ENCODE results near the gene EPHA8.

The EPHA8 gene

DNA sequence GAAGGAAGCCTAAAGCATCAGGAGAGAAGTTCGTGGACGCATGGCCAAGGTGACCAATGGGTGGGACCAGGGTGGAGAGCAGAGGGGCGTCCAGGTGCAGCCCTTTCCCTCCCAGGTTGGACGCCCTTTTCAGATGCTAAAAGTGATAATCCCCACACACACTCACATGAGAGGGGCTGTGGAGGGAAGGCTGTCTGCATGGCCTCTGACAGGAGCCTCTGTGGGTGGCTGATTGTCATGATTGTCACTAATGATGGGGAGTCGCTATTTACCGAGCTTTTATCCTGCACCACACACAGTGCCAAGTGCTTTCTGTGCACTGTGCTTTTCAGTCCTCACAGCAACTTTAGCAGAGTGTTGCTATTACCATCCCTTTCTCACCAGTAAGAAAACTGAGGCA is 46.0 kb downstream of the EPHA8 start:
- no peak for DNase-seq (ENCODE audit: extremely low spot score)
- ChIA-PET POLR2A (no interaction called here), CTCF (no interaction called here)
- TF ChIP-seq CTBP1 (IDR thresholded peaks at IDR 0.05; ENCODE audit: borderline replicate concordance) = no peak
- TF ChIP-seq ZNF384 (IDR thresholded peaks at IDR 0.05) = no peak
- TF ChIP-seq FOXA1 (IDR thresholded peaks at IDR 0.05) = no peak
- no peak for TF ChIP-seq FOXK2 (IDR thresholded peaks at IDR 0.05)
- TF ChIP-seq LEF1 (IDR thresholded peaks at IDR 0.05; ENCODE audit: borderline replicate concordance) = no peak
- TF ChIP-seq BHLHE40 (IDR thresholded peaks at IDR 0.05; ENCODE audit: borderline replicate concordance) = no peak
- no peak for TF ChIP-seq SP1 (IDR thresholded peaks at IDR 0.05)
- TF ChIP-seq ARNT (IDR thresholded peaks at IDR 0.05) = no peak
- TF ChIP-seq TARDBP (IDR thresholded peaks at IDR 0.05) = no peak
- TF ChIP-seq L3MBTL2 (conservative IDR thresholded peaks at IDR 0.05) = no peak
- TF ChIP-seq NFRKB (IDR thresholded peaks at IDR 0.05) = no peak
- TF ChIP-seq ELF4 (IDR thresholded peaks at IDR 0.05) = no peak
- no peak for TF ChIP-seq FOXM1 (IDR thresholded peaks at IDR 0.05; ENCODE audit: borderline replicate concordance)
- TF ChIP-seq, protein P1, sequence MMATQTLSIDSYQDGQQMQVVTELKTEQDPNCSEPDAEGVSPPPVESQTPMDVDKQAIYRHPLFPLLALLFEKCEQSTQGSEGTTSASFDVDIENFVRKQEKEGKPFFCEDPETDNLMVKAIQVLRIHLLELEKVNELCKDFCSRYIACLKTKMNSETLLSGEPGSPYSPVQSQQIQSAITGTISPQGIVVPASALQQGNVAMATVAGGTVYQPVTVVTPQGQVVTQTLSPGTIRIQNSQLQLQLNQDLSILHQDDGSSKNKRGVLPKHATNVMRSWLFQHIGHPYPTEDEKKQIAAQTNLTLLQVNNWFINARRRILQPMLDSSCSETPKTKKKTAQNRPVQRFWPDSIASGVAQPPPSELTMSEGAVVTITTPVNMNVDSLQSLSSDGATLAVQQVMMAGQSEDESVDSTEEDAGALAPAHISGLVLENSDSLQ (IDR thresholded peaks at IDR 0.05) = no peak
- TF ChIP-seq SUZ12 (IDR thresholded peaks at IDR 0.05) = no peak
- no peak for TF ChIP-seq HDGF (IDR thresholded peaks at IDR 0.05; ENCODE audit: borderline replicate concordance)

DNA sequence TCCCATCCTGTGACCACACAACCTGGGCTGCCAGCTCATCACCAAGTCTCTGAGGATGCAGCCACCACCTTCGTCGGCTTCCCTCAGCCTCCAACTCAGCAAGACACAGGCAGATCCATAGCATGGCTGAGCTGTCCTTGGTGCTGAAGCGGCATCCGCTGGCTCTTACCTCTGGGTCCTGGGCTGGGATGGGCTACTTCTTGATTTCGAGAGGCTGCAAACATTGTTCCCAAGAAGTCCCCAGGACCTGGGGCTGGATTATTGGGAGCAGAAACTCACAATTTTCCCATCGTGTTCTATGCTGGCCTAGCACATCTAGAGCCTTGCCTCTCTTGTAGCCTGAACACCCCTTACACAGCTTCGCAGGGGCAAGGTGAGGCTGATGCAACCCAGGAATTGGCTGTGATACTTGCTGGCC is 48.2 kb downstream of the EPHA8 start:
- DNase-seq (ENCODE audit: extremely low spot score) = peak; percentile 68
- ChIA-PET CTCF (interaction anchor here (0.6 kb wide), 1 partner anchor 10 kb away, joined by 3 read pairs; no protein-coding TSS in a partner anchor), POLR2A (no interaction called here)
- TF ChIP-seq HDGF (IDR thresholded peaks at IDR 0.05; ENCODE audit: borderline replicate concordance) = no peak
- TF ChIP-seq ELF4 (IDR thresholded peaks at IDR 0.05) = no peak
- no peak for TF ChIP-seq FOXM1 (IDR thresholded peaks at IDR 0.05; ENCODE audit: borderline replicate concordance)
- TF ChIP-seq SP1 (IDR thresholded peaks at IDR 0.05) = no peak
- TF ChIP-seq TARDBP (IDR thresholded peaks at IDR 0.05) = no peak
- no peak for TF ChIP-seq CTBP1 (IDR thresholded peaks at IDR 0.05; ENCODE audit: borderline replicate concordance)
- TF ChIP-seq, protein P1 (IDR thresholded peaks at IDR 0.05) = no peak
- TF ChIP-seq ZNF384 (IDR thresholded peaks at IDR 0.05) = no peak
- TF ChIP-seq BHLHE40 (IDR thresholded peaks at IDR 0.05; ENCODE audit: borderline replicate concordance) = no peak
- TF ChIP-seq FOXA1 (IDR thresholded peaks at IDR 0.05) = no peak
- no peak for TF ChIP-seq L3MBTL2 (conservative IDR thresholded peaks at IDR 0.05)
- TF ChIP-seq SUZ12 (IDR thresholded peaks at IDR 0.05) = no peak
- TF ChIP-seq LEF1 (IDR thresholded peaks at IDR 0.05; ENCODE audit: borderline replicate concordance) = no peak
- TF ChIP-seq FOXK2 (IDR thresholded peaks at IDR 0.05) = no peak
- TF ChIP-seq ARNT (IDR thresholded peaks at IDR 0.05) = no peak
- no peak for TF ChIP-seq NFRKB (IDR thresholded peaks at IDR 0.05)

DNA sequence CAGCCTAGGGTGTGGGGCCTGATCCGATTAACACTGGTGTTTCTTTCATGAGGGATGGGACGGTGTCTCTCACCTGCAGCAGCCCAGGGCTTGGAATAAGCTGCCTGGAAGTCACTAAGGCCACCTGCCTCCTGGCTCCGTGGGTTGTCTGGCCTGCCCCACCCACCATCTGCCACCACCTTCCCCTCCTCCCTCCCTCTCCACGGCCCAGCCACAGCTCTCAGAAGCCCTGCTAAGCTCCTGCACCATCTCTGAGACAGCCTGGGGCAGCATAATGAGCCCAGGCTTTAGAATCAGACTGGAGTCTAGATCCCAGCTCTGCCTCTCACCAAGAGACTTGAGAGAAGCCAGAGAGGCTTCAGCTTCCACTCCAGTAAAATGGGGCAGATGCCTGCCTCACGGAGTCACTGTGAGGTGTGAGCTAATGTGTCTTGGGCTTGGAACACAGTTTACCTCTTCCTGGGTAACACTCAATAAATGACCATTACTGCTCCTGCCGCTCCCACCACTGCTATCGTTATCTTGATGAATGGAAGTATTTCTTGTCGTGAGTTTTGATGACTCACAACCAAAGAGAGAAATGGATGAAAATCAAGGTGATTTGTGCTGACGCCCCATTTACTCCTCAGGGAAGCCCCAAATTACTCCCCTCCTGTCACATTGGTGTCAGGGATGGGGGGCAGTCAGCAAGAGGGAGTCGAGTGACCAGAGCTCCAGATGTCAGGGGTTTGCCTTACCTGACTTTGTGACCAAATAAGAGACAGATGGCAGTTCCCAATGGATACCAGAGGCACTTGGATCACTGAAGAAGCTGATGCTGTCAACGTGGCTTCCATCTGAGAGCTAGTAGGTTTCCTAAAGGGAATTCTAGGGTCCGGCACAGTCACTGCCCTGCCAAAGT is 49.6 kb downstream of the EPHA8 start:
- ChIA-PET POLR2A (no interaction called here), CTCF (no interaction called here)
- TF ChIP-seq ZNF384 (IDR thresholded peaks at IDR 0.05) = no peak
- DNase-seq (ENCODE audit: extremely low spot score) = no peak

DNA sequence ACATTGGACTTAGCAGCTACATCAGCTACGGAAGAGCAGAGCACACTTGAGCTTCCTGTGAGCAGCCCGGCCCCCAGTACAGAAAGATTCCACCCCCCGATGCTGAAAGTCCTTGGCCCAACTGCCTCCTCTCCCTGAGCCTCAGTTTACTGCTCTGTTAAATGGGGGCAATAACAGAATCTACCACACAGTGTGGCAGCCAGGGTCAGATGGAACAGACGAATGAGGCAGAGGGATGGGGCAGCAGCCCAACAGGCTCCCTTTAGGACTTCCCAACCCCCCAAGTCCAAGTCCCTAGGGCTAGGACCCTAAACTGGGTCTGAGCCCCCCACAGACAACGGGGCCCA is 50.3 kb downstream of the EPHA8 start:
- ChIA-PET CTCF (no interaction called here), POLR2A (no interaction called here)
- TF ChIP-seq TARDBP (IDR thresholded peaks at IDR 0.05) (no peak), FOXM1 (IDR thresholded peaks at IDR 0.05; ENCODE audit: borderline replicate concordance) (no peak), LEF1 (IDR thresholded peaks at IDR 0.05; ENCODE audit: borderline replicate concordance) (no peak), CTBP1 (IDR thresholded peaks at IDR 0.05; ENCODE audit: borderline replicate concordance) (no peak), BHLHE40 (IDR thresholded peaks at IDR 0.05; ENCODE audit: borderline replicate concordance) (no peak), HDGF (IDR thresholded peaks at IDR 0.05; ENCODE audit: borderline replicate concordance) (no peak), ARNT (IDR thresholded peaks at IDR 0.05) (no peak), FOXA1 (IDR thresholded peaks at IDR 0.05) (no peak), ZNF384 (IDR thresholded peaks at IDR 0.05) (no peak), L3MBTL2 (conservative IDR thresholded peaks at IDR 0.05) (no peak), SUZ12 (IDR thresholded peaks at IDR 0.05) (no peak), SP1 (IDR thresholded peaks at IDR 0.05) (no peak), FOXK2 (IDR thresholded peaks at IDR 0.05) (no peak), ELF4 (IDR thresholded peaks at IDR 0.05) (no peak)
- TF ChIP-seq, protein P1 (IDR thresholded peaks at IDR 0.05) = no peak
- no peak for DNase-seq (ENCODE audit: extremely low spot score)

DNA sequence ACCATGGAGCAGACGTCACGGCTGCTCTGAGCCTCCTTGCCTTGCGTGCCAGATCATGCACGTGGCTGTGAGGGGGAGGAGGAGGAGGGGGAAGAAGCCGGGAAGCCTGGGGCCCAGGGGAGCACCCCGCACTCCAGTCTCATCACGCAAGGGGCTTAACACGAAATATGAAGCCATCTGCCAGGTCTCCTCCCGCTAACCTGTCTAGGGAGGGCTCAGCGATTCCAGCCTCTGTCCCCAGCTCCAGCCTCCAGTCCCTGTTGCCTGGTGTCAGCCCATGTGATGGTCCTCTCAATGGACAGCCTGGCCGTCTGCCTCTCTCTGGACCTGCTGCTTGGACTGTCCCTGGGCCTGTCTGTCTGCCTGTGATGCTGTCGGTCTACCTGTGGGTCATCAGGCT is 50.7 kb downstream of the EPHA8 start:
- ChIA-PET POLR2A (no interaction called here), CTCF (no interaction called here)
- TF ChIP-seq SUZ12 (IDR thresholded peaks at IDR 0.05) = no peak
- no peak for TF ChIP-seq LEF1 (IDR thresholded peaks at IDR 0.05; ENCODE audit: borderline replicate concordance)
- TF ChIP-seq NFRKB (IDR thresholded peaks at IDR 0.05) = no peak
- TF ChIP-seq, protein P1 (IDR thresholded peaks at IDR 0.05) = no peak
- no peak for TF ChIP-seq ARNT (IDR thresholded peaks at IDR 0.05)
- no peak for TF ChIP-seq HDGF (IDR thresholded peaks at IDR 0.05; ENCODE audit: borderline replicate concordance)
- no peak for TF ChIP-seq ELF4 (IDR thresholded peaks at IDR 0.05)
- TF ChIP-seq TARDBP (IDR thresholded peaks at IDR 0.05) = no peak
- TF ChIP-seq FOXA1 (IDR thresholded peaks at IDR 0.05) = no peak
- no peak for TF ChIP-seq FOXK2 (IDR thresholded peaks at IDR 0.05)
- TF ChIP-seq L3MBTL2 (conservative IDR thresholded peaks at IDR 0.05) = no peak
- no peak for TF ChIP-seq ZNF384 (IDR thresholded peaks at IDR 0.05)
- TF ChIP-seq BHLHE40 (IDR thresholded peaks at IDR 0.05; ENCODE audit: borderline replicate concordance) = no peak
- TF ChIP-seq CTBP1 (IDR thresholded peaks at IDR 0.05; ENCODE audit: borderline replicate concordance) = no peak
- TF ChIP-seq FOXM1 (IDR thresholded peaks at IDR 0.05; ENCODE audit: borderline replicate concordance) = no peak
- DNase-seq (ENCODE audit: extremely low spot score) = no peak
